K562 (cell line): ENCODE measurements around the gene EIF5B. TPM values are rescaled to one million over a fixed set of nuclear protein-coding genes. Genes with fewer than 3 reads are reported as not detected.

Experiments
- BRF1 ChIP-seq: IDR thresholded peaks from 3 replicates; pipeline ENCODE4 v1.6.1; 2011; ENCODE audit warnings: borderline replicate concordance, mild to moderate bottlenecking; ENCODE audit not compliant: insufficient read length; ENCODE audit errors: extremely low read depth
- C11orf30 ChIP-seq: fragments of 450-650 bp; IDR thresholded peaks from 2 replicates; pipeline ENCODE4 v1.6.1; 2016; ENCODE audit warnings: low read depth, mild to moderate bottlenecking
- CBFA2T2 ChIP-seq: fragments of 450-650 bp; conservative IDR thresholded peaks from 2 replicates; pipeline ENCODE4 v1.6.1; 2017; ENCODE audit warnings: mild to moderate bottlenecking
- FOSL1 ChIP-seq: fragments of 200-800 bp; sonication (Bioruptor generic); conservative IDR thresholded peaks from 2 replicates; pipeline ENCODE4 v1.6.1; 2016; ENCODE audit warnings: missing genetic modification characterization, missing compliant biosample characterization
- FOXJ3 ChIP-seq: sonication (generic); formaldehyde crosslinking; IDR thresholded peaks from 2 replicates; pipeline ENCODE4 v1.4.0; 2020; ENCODE audit warnings: mild to moderate bottlenecking, missing genetic modification reagents
- FOXP1 ChIP-seq: sonication (generic); formaldehyde crosslinking; IDR thresholded peaks from 2 replicates; pipeline ENCODE4 v1.8.0; 2022; ENCODE audit warnings: mild to moderate bottlenecking, missing genetic modification reagents
- GTF2B ChIP-seq: IDR thresholded peaks from 2 replicates; pipeline ENCODE4 v1.6.1; 2011; ENCODE audit not compliant: insufficient read length; ENCODE audit errors: extremely low read depth
- HDAC8 ChIP-seq: fragments of 450-650 bp; IDR thresholded peaks from 2 replicates; pipeline ENCODE4 v1.6.1; 2016; ENCODE audit warnings: mild to moderate bottlenecking, missing genetic modification characterization, moderate library complexity, missing compliant biosample characterization
- IFI16 ChIP-seq: fragments of 250-450 bp; sonication (Bioruptor Pico); IDR thresholded peaks from 2 replicates; pipeline ENCODE4 v2.1.2; 2022; ENCODE audit warnings: mild to moderate bottlenecking, inconsistent platforms
- L3MBTL2 ChIP-seq: fragments of 450-650 bp; IDR thresholded peaks from 2 replicates; pipeline ENCODE4 v1.6.1; 2016; ENCODE audit warnings: mild to moderate bottlenecking, moderate library complexity
- NBN ChIP-seq: fragments of 450-650 bp; IDR thresholded peaks from 2 replicates; pipeline ENCODE4 v1.6.1; 2016; ENCODE audit warnings: low read depth, mild to moderate bottlenecking
- RBM34 ChIP-seq: fragments of 200-400 bp; formaldehyde crosslinking; IDR thresholded peaks from 2 replicates; pipeline ENCODE4 v1.6.1; 2018; ENCODE audit warnings: low read length, borderline replicate concordance; ENCODE audit not compliant: insufficient read depth
- RUNX1 ChIP-seq: sonication (generic); IDR thresholded peaks from 2 replicates; pipeline ENCODE4 v1.6.1; 2016; ENCODE audit warnings: antibody characterized with exemption, low read depth
- SIN3B ChIP-seq: fragments of 450-650 bp; IDR thresholded peaks from 2 replicates; pipeline ENCODE4 v1.6.1; 2017; ENCODE audit warnings: low read depth, mild to moderate bottlenecking, moderate library complexity
- SMARCC2 ChIP-seq: fragments of 450-650 bp; IDR thresholded peaks from 2 replicates; pipeline ENCODE4 v1.6.1; 2017; ENCODE audit warnings: antibody characterized with exemption, moderate library complexity, mild to moderate bottlenecking, low read depth
- TAF15 ChIP-seq: fragments of 200-400 bp; formaldehyde crosslinking; IDR thresholded peaks from 2 replicates; pipeline ENCODE4 v1.6.1; 2017; ENCODE audit warnings: mild to moderate bottlenecking, low read depth, low read length, moderate library complexity
- TAF7 ChIP-seq: fragments of 450-650 bp; IDR thresholded peaks from 2 replicates; pipeline ENCODE4 v1.6.1; 2016; ENCODE audit warnings: missing genetic modification characterization, missing compliant biosample characterization
- ZKSCAN1 ChIP-seq: fragments of 150-350 bp; IDR thresholded peaks from 2 replicates; pipeline ENCODE4 v1.6.1; 2016; ENCODE audit warnings: low read depth, low read length
- ZNF224 ChIP-seq: sonication (generic); formaldehyde crosslinking; IDR thresholded peaks from 2 replicates; pipeline ENCODE4 v1.8.0; 2022; ENCODE audit warnings: mild to moderate bottlenecking, missing genetic modification reagents
- ZNF444 ChIP-seq: fragments of 250-450 bp; sonication (Bioruptor Pico); IDR thresholded peaks from 2 replicates; pipeline ENCODE4 v1.4.0; 2020; ENCODE audit warnings: mild to moderate bottlenecking, moderate library complexity
- ZNF507 ChIP-seq: conservative IDR thresholded peaks from 2 replicates; pipeline ENCODE4 v1.6.1; 2017; ENCODE audit warnings: missing genetic modification characterization, missing compliant biosample characterization
- ZNF717 ChIP-seq: fragments of 250-450 bp; sonication (Bioruptor Pico); IDR thresholded peaks from 2 replicates; pipeline ENCODE4 v1.5.0; 2021
- ZNF79 ChIP-seq: fragments of 250-450 bp; sonication (Bioruptor Pico); IDR thresholded peaks from 2 replicates; pipeline ENCODE4 v1.4.0; 2020; ENCODE audit warnings: low read depth, mild to moderate bottlenecking, moderate library complexity
- polyA plus RNA-seq, 8 experiments: library from polyadenylated mRNA; depleted of rRNA in 4 of 8; stranded (reverse) in 5 of 8; unstranded in 3 of 8; fragments of >200 nt; fragmentation: Nextera tagmentation in 2 of 8; fragmentation: Illumina TruSeq in 1 of 8; extraction: Ambion mirVana in 2 of 8; extraction: Trizol in 1 of 8; gene quantifications; 2 replicates each; pipeline versions ENCODE4 v1.2.1 to v1.2.3, GENCODE V29; 2011 to 2014; ENCODE audit warnings: inconsistent platforms in 1 of 8, missing spikeins in 1 of 8
- total RNA-seq, 7 experiments: library from RNA; depleted of rRNA in 6 of 7; stranded (reverse); fragments of >200 nt in 6 of 7; fragmentation: Illumina TruSeq in 2 of 7; extraction: Trizol in 2 of 7; gene quantifications; 2 replicates each; pipeline versions ENCODE4 v1.2.1 to v1.2.3, GENCODE V29; 2011 to 2021; ENCODE audit warnings: low replicate concordance in 1 of 7
- TF ChIP-seq, protein P1 (sequence below): fragments of 250-450 bp; sonication (Bioruptor Pico); IDR thresholded peaks from 2 replicates; pipeline ENCODE4 v1.4.0; 2020; ENCODE audit warnings: mild to moderate bottlenecking, moderate library complexity
- TF ChIP-seq, protein P2 (sequence below): fragments of 450-650 bp; IDR thresholded peaks from 2 replicates; pipeline ENCODE4 v1.6.1; 2016; ENCODE audit warnings: missing biosample characterization, missing genetic modification characterization

Gene EIF5B
- total and polyA plus RNA-seq, 9 of the 15 experiments (the other 6 are each of a cell fraction or from before 2014, with no cell fraction given), result 26.5 to 143 (median 47.7) TPM

GRCh38 chr2:99337113-99338028 is at the start of gene EIF5B (continued):
- no peak for TF ChIP-seq ZNF444 (CRISPR knock-in tag)
- no peak for TF ChIP-seq GTF2B
- peak; percentile 28 for TF ChIP-seq FOSL1 (tag)
- TF ChIP-seq ZNF507 (tag), result no peak
- TF ChIP-seq BRF1, result no peak
- no peak for TF ChIP-seq TAF15
- TF ChIP-seq ZKSCAN1, result 0 out of 2 replicates have a peak, but pooled peaks have one; percentile 49
- TF ChIP-seq CBFA2T2, result no peak
- no peak for TF ChIP-seq FOXJ3
- TF ChIP-seq RUNX1, result no peak
- TF ChIP-seq ZNF224, result peak; percentile 64; the same call in 1 of the 2 replicates
- TF ChIP-seq, protein P1, sequence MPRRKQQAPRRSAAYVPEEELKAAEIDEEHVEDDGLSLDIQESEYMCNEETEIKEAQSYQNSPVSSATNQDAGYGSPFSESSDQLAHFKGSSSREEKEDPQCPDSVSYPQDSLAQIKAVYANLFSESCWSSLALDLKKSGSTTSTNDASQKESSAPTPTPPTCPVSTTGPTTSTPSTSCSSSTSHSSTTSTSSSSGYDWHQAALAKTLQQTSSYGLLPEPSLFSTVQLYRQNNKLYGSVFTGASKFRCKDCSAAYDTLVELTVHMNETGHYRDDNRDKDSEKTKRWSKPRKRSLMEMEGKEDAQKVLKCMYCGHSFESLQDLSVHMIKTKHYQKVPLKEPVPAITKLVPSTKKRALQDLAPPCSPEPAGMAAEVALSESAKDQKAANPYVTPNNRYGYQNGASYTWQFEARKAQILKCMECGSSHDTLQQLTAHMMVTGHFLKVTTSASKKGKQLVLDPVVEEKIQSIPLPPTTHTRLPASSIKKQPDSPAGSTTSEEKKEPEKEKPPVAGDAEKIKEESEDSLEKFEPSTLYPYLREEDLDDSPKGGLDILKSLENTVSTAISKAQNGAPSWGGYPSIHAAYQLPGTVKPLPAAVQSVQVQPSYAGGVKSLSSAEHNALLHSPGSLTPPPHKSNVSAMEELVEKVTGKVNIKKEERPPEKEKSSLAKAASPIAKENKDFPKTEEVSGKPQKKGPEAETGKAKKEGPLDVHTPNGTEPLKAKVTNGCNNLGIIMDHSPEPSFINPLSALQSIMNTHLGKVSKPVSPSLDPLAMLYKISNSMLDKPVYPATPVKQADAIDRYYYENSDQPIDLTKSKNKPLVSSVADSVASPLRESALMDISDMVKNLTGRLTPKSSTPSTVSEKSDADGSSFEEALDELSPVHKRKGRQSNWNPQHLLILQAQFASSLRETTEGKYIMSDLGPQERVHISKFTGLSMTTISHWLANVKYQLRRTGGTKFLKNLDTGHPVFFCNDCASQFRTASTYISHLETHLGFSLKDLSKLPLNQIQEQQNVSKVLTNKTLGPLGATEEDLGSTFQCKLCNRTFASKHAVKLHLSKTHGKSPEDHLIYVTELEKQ (CRISPR knock-in tag), result no peak
- no peak for TF ChIP-seq RBM34
- TF ChIP-seq L3MBTL2, result peak; percentile 74
- no peak for TF ChIP-seq NBN
- no peak; the same call in 1 of the 2 replicates for TF ChIP-seq FOXP1
- TF ChIP-seq SIN3B, result 0 out of 2 replicates have a peak, but pooled peaks have one; percentile 22
- TF ChIP-seq ZNF717 (CRISPR knock-in tag), result no peak
- peak; percentile 51; the same call in 1 of the 2 replicates for TF ChIP-seq C11orf30
- TF ChIP-seq HDAC8, result no peak
- TF ChIP-seq ZNF79 (CRISPR knock-in tag), result no peak
- no peak for TF ChIP-seq SMARCC2
- TF ChIP-seq, protein P2, sequence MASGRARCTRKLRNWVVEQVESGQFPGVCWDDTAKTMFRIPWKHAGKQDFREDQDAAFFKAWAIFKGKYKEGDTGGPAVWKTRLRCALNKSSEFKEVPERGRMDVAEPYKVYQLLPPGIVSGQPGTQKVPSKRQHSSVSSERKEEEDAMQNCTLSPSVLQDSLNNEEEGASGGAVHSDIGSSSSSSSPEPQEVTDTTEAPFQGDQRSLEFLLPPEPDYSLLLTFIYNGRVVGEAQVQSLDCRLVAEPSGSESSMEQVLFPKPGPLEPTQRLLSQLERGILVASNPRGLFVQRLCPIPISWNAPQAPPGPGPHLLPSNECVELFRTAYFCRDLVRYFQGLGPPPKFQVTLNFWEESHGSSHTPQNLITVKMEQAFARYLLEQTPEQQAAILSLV (tag), result no peak
- peak; percentile 64 for TF ChIP-seq TAF7 (tag)
- TF ChIP-seq IFI16 (CRISPR knock-in tag), result no peak
